SKM-1 treated with dmso at 0.1 percent for 144 hours (cell line): ENCODE data around the gene SMAP2.

Experiments used
- DNase-seq: peaks from one replicate; lab custom pipeline; 2025; ENCODE audit not compliant: unreplicated experiment; lab: John Stamatoyannopoulos, UW

The SMAP2 gene

GRCh38 chr1:40416709-40417108 is 43.2 kb downstream of the SMAP2 start:
- no peak for DNase-seq

DNA sequence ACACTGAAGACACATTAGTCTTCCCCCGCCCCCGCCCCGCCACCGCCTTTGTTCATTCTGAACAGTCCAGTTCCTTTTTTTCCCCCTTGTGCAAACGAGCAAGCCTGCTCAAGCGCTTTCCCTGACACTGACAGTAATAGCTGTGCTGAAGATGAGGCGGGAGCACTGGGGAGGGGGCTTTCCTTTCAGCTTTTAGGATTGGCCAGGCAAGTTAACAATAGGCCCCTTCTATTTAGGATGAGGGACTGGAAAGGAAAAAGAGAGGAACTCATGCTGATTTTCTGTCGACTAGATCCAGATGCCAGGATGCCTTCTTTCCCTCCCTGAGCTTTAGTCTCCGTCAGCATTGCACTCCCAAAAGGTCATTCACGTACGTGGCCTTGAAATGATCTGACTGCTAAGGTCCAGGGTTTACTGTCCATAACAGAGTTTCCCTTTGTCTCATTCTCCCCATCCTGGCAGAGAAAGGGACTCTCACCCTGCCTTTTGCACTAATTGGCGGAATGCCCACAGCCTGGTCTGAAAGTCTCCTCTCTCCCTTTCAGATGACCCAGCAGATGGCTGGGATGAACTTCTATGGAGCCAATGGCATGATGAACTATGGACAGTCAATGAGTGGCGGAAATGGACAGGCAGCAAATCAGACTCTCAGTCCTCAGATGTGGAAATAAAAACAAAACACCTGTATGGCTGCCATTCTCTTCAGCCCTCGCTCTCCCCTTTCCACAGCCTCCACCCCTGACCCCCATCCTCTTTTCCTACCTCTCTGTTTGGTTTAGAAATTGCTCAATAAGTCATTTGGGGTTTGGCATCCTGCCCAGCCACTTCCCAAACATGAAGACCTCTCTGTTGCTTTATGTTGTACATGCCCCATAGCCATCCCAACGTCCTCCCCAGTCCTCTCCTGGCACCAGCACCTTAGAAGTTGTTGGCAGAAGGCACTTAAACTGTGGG is 48.2 kb downstream of the SMAP2 start:
- peak; percentile 59 for DNase-seq

GRCh38 chr1:40422630-40423263 is 49.2 kb downstream of the SMAP2 start:
- no peak for DNase-seq

DNA sequence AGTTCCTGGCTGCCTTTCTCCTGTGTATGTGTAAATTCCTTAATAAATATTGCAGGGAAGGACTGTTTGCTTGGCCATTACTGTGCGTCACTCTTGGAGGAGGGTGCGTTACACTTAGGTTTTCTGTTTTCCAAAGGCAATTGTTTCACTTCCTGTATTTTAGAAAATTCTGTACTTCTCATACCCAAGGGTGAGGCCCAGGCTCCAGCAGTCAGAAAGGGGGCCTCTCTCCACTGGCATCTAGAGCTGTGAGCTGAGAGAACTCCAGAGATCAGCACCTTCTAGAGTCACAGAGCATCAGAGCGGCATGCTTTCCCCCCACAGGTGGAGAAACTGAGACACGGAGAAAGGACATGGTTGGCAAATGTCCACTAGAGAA is 49.7 kb downstream of the SMAP2 start:
- peak; percentile 52 for DNase-seq

- no peak for DNase-seq
Measured at GRCh38 chr1:40423951-40424618, 50.6 kb downstream of the SMAP2 start.

DNA sequence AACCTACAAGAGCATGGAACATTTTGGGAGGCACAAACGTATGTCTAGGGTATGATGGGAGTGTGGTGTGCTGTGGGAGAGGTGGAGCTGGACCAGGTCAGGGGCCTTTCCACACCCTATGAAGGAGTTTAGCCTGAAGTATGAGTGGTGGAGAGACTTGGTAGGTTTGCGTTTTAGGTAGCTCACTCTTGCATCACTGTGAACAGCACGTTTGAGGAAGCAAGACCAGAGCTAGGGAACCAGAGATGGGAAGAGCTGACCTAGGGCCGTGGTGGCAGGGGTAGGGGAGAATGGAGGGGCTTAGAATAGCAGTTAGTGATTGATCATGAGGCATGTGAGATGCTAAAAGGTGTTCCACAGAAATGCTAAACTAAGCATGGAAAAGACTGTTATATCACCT is 51.7 kb downstream of the SMAP2 start:
- DNase-seq: peak; percentile 31

DNA sequence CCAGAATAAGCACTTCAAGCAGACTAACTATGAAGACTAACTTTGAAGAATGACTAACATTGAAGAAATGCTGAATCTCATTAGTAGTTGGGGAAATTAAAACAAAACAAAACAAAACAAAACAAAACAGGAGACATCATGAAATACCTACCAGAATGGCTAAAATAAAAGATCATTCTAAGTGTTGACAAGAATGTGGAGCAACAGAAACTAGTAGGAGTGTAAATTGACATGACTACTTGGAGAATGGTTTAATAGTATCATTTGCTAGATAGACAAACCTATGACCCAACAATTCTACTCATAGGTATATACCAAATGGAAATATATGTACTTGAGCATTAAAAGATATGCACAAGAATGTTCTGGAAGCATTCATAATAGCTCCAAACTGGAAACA is 57.9 kb downstream of the SMAP2 start:
- no peak for DNase-seq

- DNase-seq: no peak
Measured at GRCh38 chr1:40432644-40433390, 59.3 kb downstream of the SMAP2 start.

DNA sequence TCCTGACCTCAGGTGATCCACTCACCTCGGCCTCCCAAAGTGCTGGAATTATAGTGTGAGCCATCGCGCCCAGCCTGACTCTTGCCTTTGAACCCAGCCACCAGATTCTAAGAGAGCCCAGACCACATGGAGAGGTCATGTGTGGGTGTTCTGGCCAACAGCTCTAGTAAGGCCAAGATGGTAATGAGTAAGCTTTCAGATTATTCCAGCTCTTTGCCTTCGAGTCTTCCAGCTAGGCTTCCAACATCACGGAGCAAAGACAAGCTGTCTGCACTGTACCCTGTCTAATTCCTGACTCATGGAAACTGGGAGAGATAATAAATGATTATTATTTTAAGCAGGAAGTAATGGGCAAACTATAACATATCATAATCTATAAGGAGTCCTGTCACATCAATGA is 61.9 kb downstream of the SMAP2 start:
- DNase-seq: no peak

GRCh38 chr1:40435876-40436275 is 62.3 kb downstream of the SMAP2 start:
- no peak for DNase-seq

- peak; percentile 13 for DNase-seq
Measured at GRCh38 chr1:40438391-40439015, 65.0 kb downstream of the SMAP2 start.

DNA sequence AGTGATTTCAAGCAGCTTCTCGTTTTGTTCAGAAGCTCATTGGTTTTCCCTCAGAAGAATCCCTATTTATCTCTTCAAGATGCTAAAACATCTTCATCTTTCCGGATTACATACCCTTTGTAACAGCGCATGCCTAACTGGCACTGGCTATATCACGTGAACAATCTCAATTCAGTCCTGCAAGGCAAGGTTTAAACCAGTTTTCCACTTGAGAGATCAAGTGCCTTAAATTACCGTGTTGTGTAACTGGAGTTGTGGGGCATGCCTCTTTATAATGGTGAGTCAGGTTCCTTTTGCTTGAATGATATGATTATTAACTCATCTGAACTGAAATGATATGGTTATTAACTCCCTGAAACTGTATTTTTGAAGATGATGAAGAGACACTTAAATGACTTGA is 65.7 kb downstream of the SMAP2 start:
- DNase-seq: no peak

GRCh38 chr1:40449684-40450494 is 76.4 kb downstream of the SMAP2 start, which contains the start of gene ZFP69B:
Gene ZFP69B, plus strand, starts transcription at chr1:40450476. Its CDS starts 486 bp downstream, at chr1:40450962.
- DNase-seq: peak; percentile 80

GRCh38 chr1:40450495-40451237 is 77.1 kb downstream of the SMAP2 start:
- no peak for DNase-seq

DNA sequence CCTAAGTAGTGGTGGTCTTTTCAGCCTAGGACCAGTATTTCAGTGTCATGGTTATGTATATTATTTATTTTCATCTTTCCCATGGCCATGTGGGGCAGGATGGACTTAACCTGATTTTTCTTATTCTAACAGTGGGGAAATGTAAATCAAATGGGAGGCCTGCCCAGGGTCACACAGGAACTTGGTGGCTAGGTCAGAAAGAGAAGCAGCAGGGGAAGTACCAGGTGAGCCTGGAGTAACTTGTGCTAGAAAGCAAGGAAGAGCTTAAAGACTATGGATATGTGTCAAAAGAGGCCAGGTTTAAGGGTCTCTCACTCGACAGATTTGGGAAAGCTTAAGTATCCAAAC is 77.7 kb downstream of the SMAP2 start:
- DNase-seq: no peak

DNA sequence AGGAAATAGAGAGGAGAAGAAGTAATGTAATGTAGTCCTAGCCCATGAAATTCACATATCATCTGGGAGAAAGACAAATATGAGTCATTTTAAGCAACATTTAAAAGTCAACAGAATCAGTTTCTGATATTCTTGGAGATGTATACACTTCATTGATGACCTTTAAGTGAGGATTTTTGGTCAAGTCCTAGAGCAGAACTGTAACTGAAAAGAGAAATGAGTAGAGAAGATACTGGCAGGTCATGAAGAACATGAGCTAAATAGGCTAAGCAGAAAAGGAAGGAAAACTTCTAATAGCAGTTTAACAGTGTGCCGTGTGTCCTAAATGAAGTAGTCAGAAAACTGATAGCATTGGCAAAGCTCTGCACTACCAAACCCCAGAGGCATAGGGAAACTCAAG is 81.3 kb downstream of the SMAP2 start:
- no peak for DNase-seq

- DNase-seq: no peak
Measured at GRCh38 chr1:40462956-40463590, 89.5 kb downstream of the SMAP2 start.

DNA sequence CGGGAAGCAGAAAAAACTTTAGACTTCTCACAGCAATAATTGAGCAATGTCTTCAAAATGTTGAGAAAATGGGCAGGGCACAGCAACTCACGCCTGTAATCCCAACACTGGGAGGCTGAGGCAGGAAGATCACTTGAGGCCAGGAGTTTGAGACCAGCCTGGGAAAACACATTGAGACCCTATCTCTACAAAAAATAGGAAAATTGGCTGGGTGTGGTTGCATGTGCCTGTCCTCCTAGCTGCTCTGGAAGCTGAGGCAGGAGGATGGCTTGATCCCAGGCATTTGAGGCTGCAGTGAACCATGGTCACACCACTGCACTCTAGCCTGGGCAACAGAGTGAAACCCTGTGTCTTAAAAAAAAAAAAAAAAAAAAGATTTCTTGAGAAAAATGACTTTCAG is 95.8 kb downstream of the SMAP2 start:
- DNase-seq: no peak
